PC-3 (cell line): Measurements from ENCODE around the gene CATSPERZ. TPM values are rescaled to one million over a fixed set of nuclear protein-coding genes. Genes with fewer than 3 reads are reported as not detected.
A peak's percentile ranks its signal among the peaks of the same experiment; 100 is the strongest.

ENCODE experiments used
- ATAC-seq: fragments of 200-7000 bp; cut with Tn5 transposase; 2 replicates; pipeline ENCODE4 v1.9.1; 2020; ENCODE audit warnings: mild to moderate bottlenecking, moderate library complexity
- BruUV-seq: library from RNA; stranded (reverse); fragments of 400-500 nt; replicated peaks from 2 replicates; lab custom pipeline; 2021; lab: Mats Ljungman, UMichigan
- CTCF ChIA-PET: fragments of 300-600 bp; sonication (Branson Sonifier 250); formaldehyde crosslinking; loops from one replicate; lab custom pipeline; 2022; ENCODE audit warnings: antibody characterized with exemption; lab: Charles Lee
- POLR2A ChIA-PET: fragments of 300-600 bp; sonication (Branson Sonifier 250); formaldehyde crosslinking; loops from one replicate; lab custom pipeline; 2022; ENCODE audit warnings: antibody characterized with exemption; ENCODE audit not compliant: unreplicated experiment; lab: Charles Lee
- DNase-seq: peaks from one replicate; pipeline ENCODE4 v3.0.0-alpha.2; 2015
- H2AFZ ChIP-seq: fragments of 300-600 bp; sonication (generic); 2 replicates; pipeline ENCODE4 v1.6.0; 2016; ENCODE audit warnings: antibody characterized with exemption, low read length
- H3F3A ChIP-seq: fragments of 300-600 bp; sonication (generic); one replicate; pipeline ENCODE4 v1.6.0; 2017; ENCODE audit warnings: antibody characterized with exemption, low read length, control low read depth, mild to moderate bottlenecking; ENCODE audit not compliant: unreplicated experiment
- H3K27ac ChIP-seq: fragments of 300-600 bp; sonication (generic); 2 replicates; pipeline ENCODE4 v1.5.1; 2016; ENCODE audit warnings: mild to moderate bottlenecking, low read length
- H3K27me3 ChIP-seq: fragments of 300-600 bp; sonication (generic); 2 replicates; pipeline ENCODE4 v1.6.1; 2016; ENCODE audit warnings: low read length, mixed read lengths
- H3K36me3 ChIP-seq: fragments of 300-600 bp; sonication (generic); 2 replicates; pipeline ENCODE4 v1.6.1; 2016; ENCODE audit warnings: low read depth, mixed run types, low read length, mixed read lengths
- H3K4me1 ChIP-seq: fragments of 300-600 bp; sonication (generic); 2 replicates; pipeline ENCODE4 v1.5.1; 2016; ENCODE audit warnings: low read length; ENCODE audit not compliant: insufficient read depth
- H3K4me2 ChIP-seq: fragments of 300-600 bp; sonication (generic); 2 replicates; pipeline ENCODE4 v1.6.0; 2016; ENCODE audit warnings: low read length
- H3K4me3 ChIP-seq: fragments of 300-600 bp; sonication (generic); 2 replicates; pipeline ENCODE4 v1.5.1; 2016; ENCODE audit warnings: mild to moderate bottlenecking, low read length, mixed read lengths
- H3K79me2 ChIP-seq: fragments of 300-600 bp; sonication (generic); 2 replicates; pipeline ENCODE4 v1.6.1; 2017; ENCODE audit warnings: low read length, mixed read lengths
- H3K9ac ChIP-seq: fragments of 300-600 bp; sonication (generic); 2 replicates; pipeline ENCODE4 v1.6.0; 2016; ENCODE audit warnings: mild to moderate bottlenecking, low read length
- H3K9me2 ChIP-seq: fragments of 300-600 bp; sonication (generic); replicated peaks from 2 replicates; pipeline ENCODE4 v1.6.1; 2016; ENCODE audit warnings: mixed run types, low read length, mixed read lengths
- H3K9me3 ChIP-seq: fragments of 300-600 bp; sonication (generic); 2 replicates; pipeline ENCODE4 v1.6.1; 2016; ENCODE audit warnings: low read length, mixed read lengths
- H4K20me1 ChIP-seq: fragments of 300-600 bp; sonication (generic); 2 replicates; pipeline ENCODE4 v1.6.1; 2016; ENCODE audit warnings: low read length, mixed read lengths
- EZH2 ChIP-seq: fragments of 300-600 bp; sonication (generic); IDR thresholded peaks from one replicate; pipeline ENCODE4 v1.6.1; 2017; ENCODE audit warnings: antibody characterized with exemption, mild to moderate bottlenecking, low read length; ENCODE audit not compliant: unreplicated experiment
- EZH2phosphoT487 ChIP-seq: fragments of 300-600 bp; sonication (generic); IDR thresholded peaks from 2 replicates; pipeline ENCODE4 v1.6.1; 2018; ENCODE audit warnings: mild to moderate bottlenecking, antibody characterized with exemption, low read length, borderline replicate concordance
- intact Hi-C: fragments of 100-400 bp; cut with micrococcal nuclease; formaldehyde crosslinking; loops from 2 replicates; pipeline ENCODE4 v1.9.0; 2023
- total RNA-seq: library from RNA; depleted of rRNA; stranded (reverse); fragments of >200 nt; gene quantifications from 2 replicates; pipeline ENCODE4 v1.2.3, GENCODE V29; 2014
- TF ChIP-seq, protein P1 (sequence below): fragments of 300-600 bp; sonication (generic); conservative IDR thresholded peaks from 2 replicates; pipeline ENCODE4 v1.5.1; 2017; ENCODE audit warnings: antibody characterized with exemption, low read depth, mild to moderate bottlenecking, low read length

CATSPERZ gene
- total RNA-seq, 1 experiment from 2014 or later = 9.2 TPM

GRCh38 chr11:64276653-64277431 is 23.3 kb upstream of the CATSPERZ start:
- Histone ChIP-seq H3K4me3 (no peak overlapping the region), H3K4me2 (peak overlapping the region; percentile 28), H3K79me2 (0 out of 2 replicates have a peak, but pooled peaks cover 9% of the 10 kb centered on the region), H2AFZ (peak overlapping the region; percentile 22; the same call in 1 of the 2 replicates), H3K4me1 (peaks cover 21% of the 10 kb centered on the region), H3K27ac (peak overlapping the region; percentile 32), H3F3A (no peaks in the 10 kb centered on the region), H4K20me1 (no peaks in the 10 kb centered on the region), H3K36me3 (peaks cover 8% of the 10 kb centered on the region), H3K9ac (no peak overlapping the region), H3K9me3 (no peaks in the 10 kb centered on the region), H3K27me3 (no peaks in the 10 kb centered on the region), H3K9me2 (no peaks in the 10 kb centered on the region)
- intact Hi-C loops = loop anchor here (2.0 kb wide), 1 partner anchor 24 kb away; the partner anchor contains the start of gene CATSPERZ
- ATAC-seq (peak; percentile 97), DNase-seq (peak; percentile 91)
- CTCF ChIA-PET = interaction anchor here (0.6 to 1.1 kb wide), 5 partner anchors 8 to 541 kb away, joined by 3 to 8 read pairs (median 3); partner anchors contain the start of gene BAD
- no TSS peak for BruUV-seq
- POLR2A ChIA-PET = interaction anchor here (0.6 to 1.1 kb wide), 2 partner anchors 31 to 784 kb away, joined by 6 to 18 read pairs; no protein-coding TSS in a partner anchor
- TF ChIP-seq EZH2phosphoT487 (no peak), EZH2 (no peak)
- TF ChIP-seq, protein P1, sequence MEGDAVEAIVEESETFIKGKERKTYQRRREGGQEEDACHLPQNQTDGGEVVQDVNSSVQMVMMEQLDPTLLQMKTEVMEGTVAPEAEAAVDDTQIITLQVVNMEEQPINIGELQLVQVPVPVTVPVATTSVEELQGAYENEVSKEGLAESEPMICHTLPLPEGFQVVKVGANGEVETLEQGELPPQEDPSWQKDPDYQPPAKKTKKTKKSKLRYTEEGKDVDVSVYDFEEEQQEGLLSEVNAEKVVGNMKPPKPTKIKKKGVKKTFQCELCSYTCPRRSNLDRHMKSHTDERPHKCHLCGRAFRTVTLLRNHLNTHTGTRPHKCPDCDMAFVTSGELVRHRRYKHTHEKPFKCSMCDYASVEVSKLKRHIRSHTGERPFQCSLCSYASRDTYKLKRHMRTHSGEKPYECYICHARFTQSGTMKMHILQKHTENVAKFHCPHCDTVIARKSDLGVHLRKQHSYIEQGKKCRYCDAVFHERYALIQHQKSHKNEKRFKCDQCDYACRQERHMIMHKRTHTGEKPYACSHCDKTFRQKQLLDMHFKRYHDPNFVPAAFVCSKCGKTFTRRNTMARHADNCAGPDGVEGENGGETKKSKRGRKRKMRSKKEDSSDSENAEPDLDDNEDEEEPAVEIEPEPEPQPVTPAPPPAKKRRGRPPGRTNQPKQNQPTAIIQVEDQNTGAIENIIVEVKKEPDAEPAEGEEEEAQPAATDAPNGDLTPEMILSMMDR = no peak

DNA sequence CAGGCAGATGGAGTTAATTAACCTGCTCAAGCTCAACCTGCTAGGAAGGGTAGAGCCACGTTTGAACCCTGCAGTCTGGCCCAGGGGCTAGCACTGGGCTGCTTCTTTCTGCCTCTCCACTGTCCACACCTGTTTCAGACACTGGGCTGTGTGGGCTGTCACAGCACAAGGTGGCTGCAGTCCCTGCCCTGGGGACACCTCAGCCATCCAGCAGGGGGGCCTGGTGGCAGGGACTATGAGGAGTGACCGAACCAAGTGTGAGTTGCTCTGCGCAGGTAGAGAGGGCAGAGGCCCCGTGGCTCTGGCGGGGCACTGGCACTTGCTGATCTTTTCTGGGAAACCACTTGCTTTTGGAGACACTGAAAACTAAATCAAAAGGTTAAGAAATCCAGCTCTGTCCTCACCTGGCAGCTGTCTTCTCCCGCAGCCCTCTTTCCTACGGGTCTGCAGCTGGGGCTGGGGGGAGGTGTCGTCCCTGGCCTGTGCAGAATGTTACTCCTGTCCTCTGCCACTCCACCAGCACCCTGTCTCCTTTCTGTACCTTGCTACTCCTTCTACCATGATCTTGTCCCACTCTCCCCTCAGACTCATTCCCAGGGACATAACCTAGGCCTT is 21.5 kb upstream of the CATSPERZ start:
- Histone ChIP-seq H3K79me2 (peaks cover 9% of the 10 kb centered on the region), H3K27ac (no peak overlapping the region), H3K9ac (no peak overlapping the region), H3K4me3 (no peak overlapping the region), H3K9me3 (no peaks in the 10 kb centered on the region), H3K4me1 (peaks cover 27% of the 10 kb centered on the region), H3F3A (no peaks in the 10 kb centered on the region), H3K36me3 (peaks cover 8% of the 10 kb centered on the region), H2AFZ (no peak overlapping the region), H3K27me3 (no peaks in the 10 kb centered on the region), H3K9me2 (no peaks in the 10 kb centered on the region), H4K20me1 (no peaks in the 10 kb centered on the region), H3K4me2 (no peak overlapping the region)
- BruUV-seq = no TSS peak
- intact Hi-C loops = no loop called here
- DNase-seq (no peak), ATAC-seq (no peak)
- no peak for TF ChIP-seq EZH2phosphoT487
- TF ChIP-seq, protein P1 = no peak
- CTCF ChIA-PET = no interaction called here
- POLR2A ChIA-PET = interaction anchor here (0.5 to 0.7 kb wide), 2 partner anchors 8 to 31 kb away, joined by 3 to 5 read pairs; no protein-coding TSS in a partner anchor
